ENCODE results near the gene SLC66A3. TPM values are rescaled to one million over a fixed set of nuclear protein-coding genes. Genes with fewer than 3 reads are reported as not detected.

SLC66A3 gene
- total RNA-seq = 27.8 and 29.8 TPM in 2 replicates

DNA sequence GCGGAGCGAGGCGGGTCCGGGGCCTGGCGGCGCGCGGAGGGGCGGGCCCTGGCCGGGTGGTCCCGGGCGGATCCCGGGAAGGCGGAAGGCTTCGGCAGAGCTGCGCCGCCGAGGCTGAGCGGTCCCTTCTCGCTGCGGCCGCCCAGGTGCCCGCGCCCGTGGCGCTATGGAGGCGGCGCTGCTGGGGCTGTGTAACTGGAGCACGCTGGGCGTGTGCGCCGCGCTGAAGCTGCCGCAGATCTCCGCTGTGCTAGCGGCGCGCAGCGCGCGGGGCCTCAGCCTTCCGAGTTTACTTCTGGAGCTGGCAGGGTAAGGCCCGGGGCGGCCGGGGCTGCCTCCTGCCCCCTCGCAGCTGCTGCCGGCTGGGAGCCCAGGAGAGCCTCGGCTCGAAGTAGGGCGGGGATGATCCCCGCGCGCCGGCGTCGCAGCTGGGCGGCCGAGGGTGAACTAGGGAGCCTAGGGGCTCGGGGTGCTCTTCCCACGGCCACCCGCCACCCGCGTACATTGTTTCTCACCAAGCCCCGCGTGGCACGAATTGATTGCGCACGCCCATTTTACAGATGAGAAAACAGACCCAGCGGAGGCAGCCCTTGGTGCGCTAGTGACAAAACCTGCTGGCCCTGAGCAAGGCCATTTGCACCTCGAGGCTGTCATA lies at the start of gene SLC66A3:
Gene SLC66A3 (plus strand): TSS at position 87 of the 655 bp plus-strand sequence. CDS start 80 bp downstream, at position 167.

Other genes with a start within 250 kb of the SLC66A3 start
- not detected in 2 replicates for gene KCNF1, start 243.5 kb upstream of the SLC66A3 start, total RNA-seq
- 27.5 and 41.0 TPM in 2 replicates for gene ROCK2, start 189.2 kb downstream of the SLC66A3 start, total RNA-seq